ENCODE results near the gene MVB12A. TPM values are rescaled to one million over a fixed set of nuclear protein-coding genes. Genes with fewer than 3 reads are reported as not detected.

MVB12A gene
- total and polyA plus RNA-seq, 2 of the 8 experiments (the other 6 are each of a cell fraction or from before 2014, with no cell fraction given) = 37.9 to 76.6 TPM

GRCh38 chr19:17406887-17407196 is 13.0 kb upstream of the MVB12A start:
- CTCF ChIA-PET (ENCODE audit: partially characterized antibody) = interaction anchor here (1.1 to 1.5 kb wide), 2 partner anchors 13 to 22 kb away, joined by 4 to 8 read pairs; partner anchors contain the start of gene CCDC194
- WGBS, 2 experiments (ENCODE audit: extremely low coverage in 1 of 2, insufficient coverage in 1 of 2, insufficient read length in 1 of 2, insufficient replicate concordance in 2 of 2, low coverage in 1 of 2, low lambda C conversion rate in 2 of 2, missing lambda C conversion rate in 1 of 2) = 77% methylated on average over 2 of the region's 2 CpGs; no CpG with 5 or more reads in 1 of the 2 experiments
- no peak overlapping the region for H3K27ac ChIP-seq (ENCODE audit: low read depth, low read length)

More at GRCh38 chr19:17406887-17407196, 13.0 kb upstream of the MVB12A start:
- H3K4ac ChIP-seq (replicated peaks; ENCODE audit: insufficient read length, low read depth, low read length) = no peak overlapping the region
- no peak overlapping the region for H2BK20ac ChIP-seq (ENCODE audit: low read length)
- no peak overlapping the region for H3K56ac ChIP-seq (replicated peaks; ENCODE audit: insufficient read length, low read depth, low read length)
- no peak overlapping the region for H3K23ac ChIP-seq (ENCODE audit: insufficient read length)
- no peaks in the 10 kb centered on the region for H3K9me3 ChIP-seq (ENCODE audit: insufficient read depth in 2 of 2, low read depth in 1 of 2, low read length in 1 of 2)
- no peak overlapping the region for H4K8ac ChIP-seq (ENCODE audit: extremely low read depth, insufficient read depth, low read length)
- no peak overlapping the region for H2BK120ac ChIP-seq (replicated peaks; ENCODE audit: low read depth, low read length)
- H3K4me1 ChIP-seq (replicated peaks in 1 of 4; ENCODE audit: control insufficient read depth in 3 of 4, insufficient read depth in 4 of 4, low read length in 3 of 4) = peaks cover 4 to 23% (median 14%) of the 10 kb centered on the region in 4 experiments
- TF ChIP-seq ASH2L (IDR thresholded peaks at IDR 0.05; ENCODE audit: low read length) (no peak), JUN (IDR thresholded peaks at IDR 0.05; ENCODE audit: low read depth, low read length) (no peak), RAD21 (IDR thresholded peaks at IDR 0.05 in 1 of 2, conservative IDR thresholded peaks at IDR 0.05 in 1 of 2; ENCODE audit: low read depth in 2 of 2, low read length in 2 of 2) (no peak), KDM4A (IDR thresholded peaks at IDR 0.05; ENCODE audit: low read depth, low read length, severe bottlenecking) (no peak), CHD2 (IDR thresholded peaks at IDR 0.05; ENCODE audit: low read length) (no peak), ZNF274 (IDR thresholded peaks at IDR 0.05; ENCODE audit: borderline replicate concordance, extremely low read depth, low read length) (no peak), TEAD4 (IDR thresholded peaks at IDR 0.05; ENCODE audit: low read depth, low read length) (no peak), HDAC6 (IDR thresholded peaks at IDR 0.05; ENCODE audit: low read depth, low read length) (no peak)
- POLR2A ChIA-PET (ENCODE audit: partially characterized antibody) = interaction anchor here (0.7 to 4.9 kb wide), 3 partner anchors 10 to 114 kb away, joined by 3 to 44 read pairs (median 3); partner anchors contain the start of gene MVB12A
- H3K23me2 ChIP-seq (ENCODE audit: low read depth, low read length) = peaks cover 10% of the 10 kb centered on the region; the same call in 1 of the 2 replicates
- no peak overlapping the region for H2BK5ac ChIP-seq (ENCODE audit: low read depth, low read length)
- no peak overlapping the region for H2BK12ac ChIP-seq (ENCODE audit: low read depth, low read length)
- no peak for DNase-seq (ENCODE audit: low read depth in 1 of 2, low spot score in 2 of 2)
- peak overlapping the region in 1 of 2 experiments; percentile 79; a peak in 1 of 4 replicates for H3K4me2 ChIP-seq (ENCODE audit: insufficient read depth in 1 of 2, low read depth in 2 of 2, low read length in 2 of 2)
- H3K14ac ChIP-seq (ENCODE audit: insufficient read length) = no peak overlapping the region
- no peak for FAIRE-seq
- peaks cover 0 to 7% (median 1%) of the 10 kb centered on the region in 4 experiments; a peak in 2 of 8 replicates for H3K36me3 ChIP-seq (ENCODE audit: control insufficient read depth in 2 of 4, insufficient read depth in 4 of 4, low read length in 3 of 4)
- H2BK15ac ChIP-seq (ENCODE audit: low read length) = 0 out of 2 replicates have a peak overlapping the region, but pooled peaks have one; percentile 18
- H3K79me2 ChIP-seq (ENCODE audit: control insufficient read depth in 1 of 2, insufficient read depth in 2 of 2, low read length in 2 of 2) = peaks cover 0 to 4% of the 10 kb centered on the region in 2 experiments; a peak in 1 of 4 replicates
- H3K79me1 ChIP-seq (ENCODE audit: low read depth, low read length) = no peaks in the 10 kb centered on the region; the same call in 1 of the 2 replicates
- H2AFZ ChIP-seq (ENCODE audit: low read length) = no peak overlapping the region
- H4K5ac ChIP-seq (ENCODE audit: insufficient read length, low read depth, low read length) = no peak overlapping the region
- H3K18ac ChIP-seq (ENCODE audit: extremely low read depth, low read length) = no peak overlapping the region
- no peak overlapping the region for H3K9ac ChIP-seq (replicated peaks in 1 of 4; ENCODE audit: extremely low read depth in 1 of 4, low read depth in 3 of 4, low read length in 3 of 4)
- H3K4me3 ChIP-seq (ENCODE audit: extremely low read depth in 1 of 4, insufficient read depth in 2 of 4, low read depth in 3 of 4, low read length in 4 of 4) = no peak overlapping the region
- H3K27me3 ChIP-seq (replicated peaks in 1 of 4; ENCODE audit: control insufficient read depth in 3 of 4, extremely low read depth in 1 of 4, insufficient read depth in 3 of 4, low read length in 3 of 4) = no peaks in the 10 kb centered on the region
- no peaks in the 10 kb centered on the region for H4K20me1 ChIP-seq (replicated peaks in 1 of 2; ENCODE audit: control insufficient read depth in 1 of 2, insufficient read depth in 2 of 2, low read length in 2 of 2)
- H4K91ac ChIP-seq (replicated peaks; ENCODE audit: insufficient read length, low read length) = no peak overlapping the region
- H2AK5ac ChIP-seq (ENCODE audit: low read depth, low read length) = 0 out of 2 replicates have a peak overlapping the region, but pooled peaks have one; percentile 39
